HG03066 (cell line): ENCODE results near the gene STARD6.
"Not testable (repeated sequence)": the region's sequence is repeated elsewhere in the genome, so short reads cannot be mapped to it uniquely, and the experiment has no call there.

Experiments
- ATAC-seq: cut with Tn5 transposase; IDR thresholded peaks from one replicate; pipeline ENCODE4 v1.9.1; 2021; ENCODE audit warnings: low read depth; ENCODE audit not compliant: unreplicated experiment

Gene STARD6

GRCh38 chr18:54357660-54358494, at the start of gene STARD6, which contains the start of gene C18orf54:
Gene STARD6, minus strand, starts transcription at chr18:54357858. Its CDS starts 3,285 bp downstream, at chr18:54354573.
Gene C18orf54, plus strand, starts transcription at chr18:54357906. Its CDS starts 2,667 bp downstream, at chr18:54360573.
- peak; percentile 89 for ATAC-seq

- ATAC-seq, result no peak
Measured at GRCh38 chr18:54405290-54405689, 47.6 kb upstream of the STARD6 start.

GRCh38 chr18:54396760-54397159, 39.1 kb upstream of the STARD6 start:
- no peak for ATAC-seq

GRCh38 chr18:54393648-54394294, 36.1 kb upstream of the STARD6 start:
- no peak for ATAC-seq

GRCh38 chr18:54392543-54393023, 34.9 kb upstream of the STARD6 start:
- peak; percentile 48 for ATAC-seq

GRCh38 chr18:54390838-54391237, 33.2 kb upstream of the STARD6 start:
- no peak for ATAC-seq

- no peak for ATAC-seq
Measured at GRCh38 chr18:54389143-54389505, 31.5 kb upstream of the STARD6 start.

- ATAC-seq, result peak; percentile 88
Measured at GRCh38 chr18:54388203-54389142, 30.8 kb upstream of the STARD6 start.

- ATAC-seq, result no peak
Measured at GRCh38 chr18:54387631-54388030, 30.0 kb upstream of the STARD6 start.

- not testable (repeated sequence) for ATAC-seq
Measured at GRCh38 chr18:54386800-54387495, 29.3 kb upstream of the STARD6 start.

GRCh38 chr18:54386043-54386442, 28.4 kb upstream of the STARD6 start:
- ATAC-seq, result no peak

- no peak for ATAC-seq
Measured at GRCh38 chr18:54382733-54383252, 25.1 kb upstream of the STARD6 start.

GRCh38 chr18:54382076-54382475, 24.4 kb upstream of the STARD6 start:
- ATAC-seq, result no peak

GRCh38 chr18:54381640-54382039, 24.0 kb upstream of the STARD6 start:
- ATAC-seq, result no peak

GRCh38 chr18:54378057-54378456, 20.4 kb upstream of the STARD6 start:
- peak; percentile 83 for ATAC-seq

GRCh38 chr18:54360406-54360805, 2.7 kb upstream of the STARD6 start:
- ATAC-seq, result no peak

GRCh38 chr18:54359233-54359632, 1.6 kb upstream of the STARD6 start:
- no peak for ATAC-seq

GRCh38 chr18:54358495-54359040, 910 bp upstream of the STARD6 start:
- peak; percentile 17 for ATAC-seq

- peak; percentile 1 for ATAC-seq
Measured at GRCh38 chr18:54357082-54357659, 487 bp downstream of the STARD6 start.
